ENCODE measurements around the gene YIPF6.
"Not testable (repeated sequence)": the region's sequence is repeated elsewhere in the genome, so short reads cannot be mapped to it uniquely, and the experiment has no call there.

Gene YIPF6

DNA sequence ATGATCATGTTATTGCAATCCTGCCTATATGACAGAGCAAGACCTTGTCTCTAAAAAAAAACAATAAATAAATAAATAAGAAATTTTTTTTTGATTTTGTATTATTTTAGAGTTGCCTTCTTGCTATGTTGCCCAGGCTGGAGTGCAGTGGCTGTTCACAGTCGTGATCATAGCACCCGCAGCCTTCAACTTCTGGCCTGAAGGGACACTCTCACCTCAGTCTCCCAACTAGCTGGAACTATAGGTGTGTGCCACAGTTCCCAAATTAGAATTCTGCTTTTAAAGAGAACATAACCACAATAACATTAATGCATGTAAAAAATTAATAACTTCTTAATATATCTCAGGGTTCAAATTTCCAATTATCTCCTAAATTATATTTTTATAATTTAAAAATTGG, 7.8 kb downstream of the YIPF6 start:
- DNase-seq (ENCODE audit: low read depth in 2 of 2), result no peak

DNA sequence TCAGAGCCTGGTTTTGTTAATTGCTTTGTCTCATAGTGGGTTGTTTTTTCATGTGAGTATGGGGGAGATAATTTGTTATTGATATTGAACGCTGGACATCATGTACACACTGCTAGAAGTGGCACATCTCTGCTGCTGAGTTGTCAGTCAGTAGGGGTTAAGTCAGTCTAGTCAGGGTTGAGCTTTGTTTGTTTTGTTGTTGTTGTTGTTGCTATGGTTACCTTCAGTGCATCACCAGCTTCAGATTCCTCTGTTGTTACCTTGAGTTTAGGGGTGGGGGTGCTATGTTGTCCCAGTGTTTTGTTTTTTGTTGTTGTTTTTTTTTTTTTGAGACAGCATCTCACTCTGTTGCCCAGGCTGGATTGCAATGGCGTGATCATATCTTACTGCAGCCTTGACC, 9.9 kb downstream of the YIPF6 start:
- DNase-seq (ENCODE audit: low read depth in 2 of 2), result no peak

GRCh38 chrX:68511255-68511654, 12.4 kb downstream of the YIPF6 start:
- DNase-seq (ENCODE audit: low read depth in 2 of 2), result no peak

- not testable (repeated sequence) for DNase-seq (ENCODE audit: low read depth in 2 of 2)
Observed at GRCh38 chrX:68524680-68525079, 25.8 kb downstream of the YIPF6 start.

- DNase-seq (ENCODE audit: low read depth in 2 of 2), result no peak
Observed at GRCh38 chrX:68532831-68533533, 34.1 kb downstream of the YIPF6 start.

DNA sequence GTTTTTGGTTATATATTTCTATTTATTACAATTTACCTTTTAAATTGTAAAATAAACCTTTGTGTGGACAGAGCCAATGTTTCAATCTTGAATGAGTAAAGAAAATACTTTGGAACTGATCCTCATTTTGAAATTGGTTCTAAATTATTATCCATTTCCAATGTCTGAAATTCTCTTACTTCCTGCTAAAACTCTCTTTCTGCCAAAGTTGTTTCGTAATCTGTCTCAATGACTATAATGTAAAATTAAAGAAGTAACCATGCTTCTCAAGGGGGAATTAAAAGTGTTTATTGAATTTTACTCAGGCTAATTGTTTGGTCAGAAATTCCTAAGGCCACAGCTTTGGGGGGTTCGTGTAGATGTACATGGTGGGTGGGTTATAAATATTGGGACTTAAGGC, 34.8 kb downstream of the YIPF6 start:
- no peak for DNase-seq (ENCODE audit: low read depth in 2 of 2)

GRCh38 chrX:68534691-68535090, 35.8 kb downstream of the YIPF6 start:
- no peak for DNase-seq (ENCODE audit: low read depth in 2 of 2)

- no peak for DNase-seq (ENCODE audit: low read depth in 2 of 2)
Observed at GRCh38 chrX:68536429-68536828, 37.6 kb downstream of the YIPF6 start.

DNA sequence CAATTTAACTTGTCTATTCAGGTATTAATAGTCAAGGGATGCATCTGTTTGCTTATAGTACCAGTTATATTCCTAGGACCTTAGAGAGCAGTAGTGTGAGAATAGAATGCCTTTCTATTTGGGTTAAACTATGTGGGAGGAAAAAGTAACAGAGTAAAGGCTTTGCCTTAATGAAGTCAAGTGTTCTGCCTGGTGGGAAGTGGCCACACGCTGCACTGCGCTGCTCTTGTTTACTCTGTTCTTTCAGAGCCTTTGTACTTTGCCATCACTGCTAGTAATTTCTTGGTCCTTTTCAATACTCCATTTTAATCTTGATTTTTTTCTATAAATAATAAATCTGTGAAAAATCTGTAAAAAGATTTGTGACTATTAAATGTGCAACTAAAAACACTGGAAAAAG, 38.0 kb downstream of the YIPF6 start:
- DNase-seq (ENCODE audit: low read depth in 2 of 2), result no peak

- no peak for DNase-seq (ENCODE audit: low read depth in 2 of 2)
Observed at GRCh38 chrX:68550193-68550592, 51.3 kb downstream of the YIPF6 start.

DNA sequence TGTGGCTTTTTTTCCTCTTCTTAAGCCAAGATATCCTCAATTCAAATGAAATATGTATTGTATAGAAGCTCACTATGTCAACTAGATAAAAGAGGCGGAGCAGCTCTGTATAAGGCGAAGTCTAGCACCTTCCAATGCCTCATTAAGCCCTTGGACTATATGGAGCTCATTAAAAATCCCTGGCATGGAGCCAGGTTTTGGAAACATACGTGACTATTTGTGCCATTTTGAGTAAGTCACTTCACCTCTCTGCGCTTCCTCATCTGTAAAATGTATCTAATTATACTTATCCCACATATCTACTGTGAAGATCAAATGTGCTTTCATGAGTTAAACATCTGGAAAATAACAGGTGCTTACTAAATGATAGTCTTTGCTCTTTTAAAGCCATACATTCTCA, 57.2 kb downstream of the YIPF6 start:
- no peak for DNase-seq (ENCODE audit: low read depth in 2 of 2)

- not testable (repeated sequence) for DNase-seq (ENCODE audit: low read depth in 2 of 2)
Observed at GRCh38 chrX:68557126-68557525, 58.3 kb downstream of the YIPF6 start.

- not testable (repeated sequence) for DNase-seq (ENCODE audit: low read depth in 2 of 2)
Observed at GRCh38 chrX:68559905-68560304, 61.1 kb downstream of the YIPF6 start.

DNA sequence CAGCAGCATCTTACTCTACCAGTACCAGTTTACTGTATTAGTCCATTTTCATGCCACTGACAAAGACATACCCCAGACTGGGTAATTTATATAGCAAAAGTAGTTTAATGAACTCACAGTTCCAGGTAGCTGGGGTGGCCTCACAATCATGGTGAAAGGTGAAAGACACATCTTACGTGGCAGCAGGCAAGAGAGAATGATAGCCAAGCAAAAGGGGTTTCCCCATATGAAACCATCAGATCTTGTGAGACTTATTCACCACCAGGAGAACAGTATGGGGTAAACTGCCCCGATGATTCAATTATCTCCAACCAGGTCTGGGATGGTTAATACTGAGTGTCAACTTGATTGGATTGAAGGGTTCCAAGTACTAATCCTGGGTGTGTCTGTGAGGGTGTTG, 69.3 kb downstream of the YIPF6 start:
- DNase-seq (ENCODE audit: low read depth in 2 of 2), result no peak

DNA sequence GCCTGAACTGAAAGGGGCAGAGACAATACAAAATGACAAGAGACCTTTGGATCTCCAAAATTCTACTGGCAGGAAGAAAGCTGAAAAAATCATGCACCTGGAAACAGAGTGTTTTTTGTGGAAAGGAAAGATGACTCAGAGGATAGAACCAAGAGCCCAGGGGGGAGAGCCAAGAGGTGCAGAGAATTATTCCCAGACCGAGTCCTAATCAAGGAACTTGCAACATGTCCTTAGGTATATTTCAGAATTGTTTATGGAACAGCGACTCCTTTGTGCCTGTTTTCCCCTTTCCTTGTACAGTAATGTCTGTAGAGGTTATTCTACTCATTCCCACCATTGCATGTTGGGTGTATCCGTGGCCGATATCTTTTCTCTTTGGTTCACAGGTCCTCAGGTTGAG, 71.7 kb downstream of the YIPF6 start:
- DNase-seq (ENCODE audit: low read depth in 2 of 2), result no peak

DNA sequence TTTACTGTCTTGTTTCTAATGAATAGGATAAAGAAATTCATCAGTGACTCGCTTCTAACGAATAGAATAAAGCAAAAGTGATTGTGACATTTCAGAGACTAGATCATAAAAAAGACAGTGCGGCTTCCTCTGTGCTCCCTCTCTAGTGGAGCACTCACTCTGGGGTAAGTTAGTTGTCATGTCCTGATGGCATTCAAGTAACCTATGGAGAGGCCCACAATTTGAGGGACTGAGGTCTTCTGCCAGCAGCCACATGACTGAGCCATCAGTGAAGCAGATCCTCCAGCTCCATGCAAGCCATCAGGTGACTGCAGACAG, 72.4 kb downstream of the YIPF6 start:
- DNase-seq (ENCODE audit: low read depth in 2 of 2), result no peak

GRCh38 chrX:68571610-68572311, 72.9 kb downstream of the YIPF6 start:
- no peak for DNase-seq (ENCODE audit: low read depth in 2 of 2)

DNA sequence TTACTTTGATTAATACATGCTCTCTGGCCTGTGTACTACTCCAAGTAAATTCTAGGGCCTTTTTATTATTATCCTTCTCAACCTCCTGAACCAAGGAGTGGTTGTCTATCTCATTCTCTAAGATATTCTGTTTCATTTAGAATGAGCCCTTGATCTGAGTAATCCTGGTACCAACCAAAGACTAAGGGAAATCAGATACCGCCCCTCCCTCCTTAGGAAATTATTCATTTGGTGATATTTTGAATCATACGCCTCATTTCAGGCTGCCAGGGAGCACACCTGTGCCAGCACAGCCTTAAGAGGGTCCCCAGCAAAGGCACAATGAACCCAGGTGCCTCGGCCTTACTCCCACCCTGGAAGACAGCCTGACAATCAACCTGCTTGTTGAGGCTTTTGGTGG, 75.4 kb downstream of the YIPF6 start:
- DNase-seq (ENCODE audit: low read depth in 2 of 2), result no peak

DNA sequence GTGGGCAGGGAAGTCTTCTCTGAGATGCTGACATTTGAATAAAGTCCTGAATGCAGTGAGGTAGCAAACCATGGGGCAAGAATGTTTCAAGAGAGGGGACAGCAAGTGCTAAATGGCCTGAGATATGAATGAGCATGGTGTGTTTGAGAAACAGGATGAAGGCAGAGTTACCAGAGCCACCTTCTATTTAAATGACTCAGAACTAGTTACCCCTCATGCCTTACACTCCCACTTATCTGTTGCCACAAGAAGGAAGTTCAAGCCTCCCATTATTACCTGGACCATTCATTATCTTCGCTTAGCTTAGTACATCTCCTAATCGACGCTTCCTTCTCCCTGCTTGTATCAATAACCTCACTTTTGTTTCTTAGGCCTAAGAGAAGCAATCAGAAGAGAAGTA, 81.0 kb downstream of the YIPF6 start:
- no peak for DNase-seq (ENCODE audit: low read depth in 2 of 2)

- no peak for DNase-seq (ENCODE audit: low read depth in 2 of 2)
Observed at GRCh38 chrX:68584221-68584620, 85.4 kb downstream of the YIPF6 start.

Data from activated CD8-positive, alpha-beta memory T cell treated with anti-CD3 and anti-CD28 coated beads for 4 hours (primary cell).